HG03571 (cell line): ENCODE results near the gene ZHX3.

Experiments
- ATAC-seq: cut with Tn5 transposase; IDR thresholded peaks from one replicate; pipeline ENCODE4 v1.9.1; 2021; ENCODE audit not compliant: unreplicated experiment

ZHX3 gene

DNA sequence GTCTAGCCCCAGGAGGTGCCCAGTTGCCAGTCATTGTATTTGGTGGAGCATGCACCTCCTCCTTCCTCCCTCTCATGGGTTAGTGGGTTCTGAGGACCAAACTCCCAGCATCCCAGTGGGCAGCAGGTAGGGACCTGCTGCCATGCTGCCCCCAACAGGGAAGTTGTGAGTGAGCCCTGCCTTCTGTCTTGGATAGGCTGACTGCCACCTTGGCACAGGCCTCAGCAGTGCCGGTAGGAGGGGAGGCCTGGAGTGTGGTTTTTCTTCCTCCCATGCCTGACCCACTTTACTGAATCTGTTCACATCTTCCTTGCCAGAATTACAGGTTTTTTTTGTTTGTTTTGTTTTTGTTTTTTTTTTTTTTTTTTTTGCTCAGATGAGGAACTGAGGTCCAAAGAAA is 155.6 kb downstream of the ZHX3 start:
- ATAC-seq, result no peak

DNA sequence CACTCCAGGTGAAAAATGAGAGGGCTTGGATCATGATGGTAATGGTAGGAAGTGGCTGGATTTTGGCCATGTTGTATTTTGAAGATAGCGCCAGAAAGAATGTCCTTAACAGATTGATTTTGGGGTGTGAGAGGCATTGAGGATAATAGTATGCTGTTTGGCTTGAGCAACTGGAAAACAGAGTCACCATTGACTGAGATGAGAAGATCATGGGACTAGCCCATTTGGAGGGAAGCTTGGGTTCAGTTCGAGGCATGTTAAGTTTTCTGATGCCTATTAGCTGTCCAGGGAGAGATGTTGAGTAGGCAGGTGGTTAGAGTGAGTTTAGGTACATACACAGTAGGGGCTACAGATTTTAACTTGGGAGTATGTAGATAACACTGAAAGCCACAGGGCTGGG is 156.8 kb downstream of the ZHX3 start:
- ATAC-seq, result no peak

GRCh38 chr20:41159547-41159946 is 158.0 kb downstream of the ZHX3 start:
- ATAC-seq, result no peak

GRCh38 chr20:41158082-41158625 is 159.4 kb downstream of the ZHX3 start:
- ATAC-seq, result no peak

DNA sequence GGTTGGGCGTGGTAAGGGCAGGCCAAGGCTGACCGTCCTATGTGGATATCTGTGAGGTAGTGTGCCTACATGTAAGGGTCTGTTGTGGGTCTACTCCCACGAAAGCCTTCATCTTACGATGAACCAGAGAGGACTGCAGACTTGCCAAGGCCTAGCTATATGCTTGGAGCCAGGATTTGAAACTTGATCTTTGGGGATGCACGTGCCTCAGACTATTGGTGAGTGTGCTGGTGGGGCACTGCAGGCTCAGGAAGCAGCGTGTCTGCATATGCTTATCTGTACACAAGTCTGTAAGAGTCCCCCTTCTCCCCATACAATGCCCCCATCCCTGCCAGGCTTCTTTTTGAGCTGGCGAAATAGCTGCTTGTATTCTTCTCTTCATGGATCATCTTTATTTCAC is 162.3 kb downstream of the ZHX3 start:
- no peak for ATAC-seq

DNA sequence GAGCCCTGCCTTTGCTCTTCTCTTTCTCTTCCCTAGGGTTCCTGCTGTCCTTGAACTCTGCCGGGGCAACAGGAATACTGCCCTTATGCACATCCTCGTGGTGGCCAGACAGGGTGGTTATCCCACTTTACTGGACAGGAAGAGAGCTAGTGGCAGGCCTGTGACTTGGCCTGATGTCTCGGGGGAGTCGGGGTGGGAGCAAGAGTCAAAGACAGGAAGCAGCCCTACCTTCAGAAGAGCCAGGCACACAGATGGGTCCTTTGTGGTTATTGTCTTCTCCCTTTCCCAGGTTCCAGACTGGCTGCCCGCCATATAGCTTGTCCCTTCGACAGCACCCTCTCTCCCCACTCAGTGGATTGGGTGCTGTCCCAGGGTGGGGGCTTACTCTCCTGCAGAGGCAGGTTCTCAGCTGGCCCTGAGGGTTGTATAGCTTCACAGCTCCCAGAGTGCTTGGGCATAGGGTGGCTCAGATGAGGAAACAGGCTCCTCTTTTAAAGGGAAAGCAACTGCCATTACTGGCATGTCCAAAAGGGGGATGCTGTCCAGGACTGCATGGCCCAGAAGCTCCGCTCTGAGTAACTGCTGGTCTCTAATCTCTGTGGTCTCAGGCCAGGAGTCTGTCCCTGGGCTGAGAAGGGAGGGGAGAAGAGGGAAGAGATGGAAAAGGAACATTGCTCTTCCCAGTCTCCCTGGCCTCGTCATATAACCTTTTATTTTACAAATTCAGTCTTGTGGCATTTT is 162.9 kb downstream of the ZHX3 start:
- ATAC-seq, result no peak

GRCh38 chr20:41152108-41152757 is 165.3 kb downstream of the ZHX3 start:
- ATAC-seq, result no peak

DNA sequence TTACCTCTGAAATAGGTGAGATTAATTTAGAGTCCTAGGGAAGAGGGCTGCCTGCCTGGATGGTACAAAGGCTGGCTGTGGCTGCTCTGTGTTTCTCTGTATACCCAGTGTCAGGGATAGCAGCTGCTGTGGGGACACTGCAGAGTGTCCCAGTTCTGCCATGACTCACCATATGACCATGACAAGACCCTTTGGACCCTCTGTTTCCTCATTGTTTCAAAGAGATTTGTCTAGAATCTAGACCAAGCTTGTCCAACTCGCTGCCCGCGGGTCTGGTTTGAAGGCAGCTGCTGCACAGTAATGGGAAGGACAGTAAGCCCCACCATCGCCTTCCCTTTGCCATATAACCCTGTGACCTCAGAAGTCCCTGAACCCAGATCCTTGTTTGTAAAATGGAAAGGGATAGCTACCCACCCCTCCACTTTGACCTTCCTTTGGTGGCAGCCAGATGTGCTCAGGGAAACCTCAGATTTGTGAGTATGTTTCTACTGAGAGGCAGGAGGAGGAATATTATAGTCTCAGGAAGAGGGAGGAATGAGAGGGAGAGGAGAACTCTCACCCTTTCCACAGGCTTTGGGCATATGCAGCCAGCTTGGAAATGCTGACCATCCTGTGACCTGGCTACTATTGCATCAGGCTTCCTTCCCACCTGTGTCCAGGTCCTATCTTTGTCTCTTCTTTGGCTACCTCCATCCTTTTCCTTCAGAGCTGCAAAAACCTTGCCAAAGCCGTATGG is 166.2 kb downstream of the ZHX3 start:
- ATAC-seq, result no peak

- no peak for ATAC-seq
Observed at GRCh38 chr20:41150664-41151063, 166.9 kb downstream of the ZHX3 start.

DNA sequence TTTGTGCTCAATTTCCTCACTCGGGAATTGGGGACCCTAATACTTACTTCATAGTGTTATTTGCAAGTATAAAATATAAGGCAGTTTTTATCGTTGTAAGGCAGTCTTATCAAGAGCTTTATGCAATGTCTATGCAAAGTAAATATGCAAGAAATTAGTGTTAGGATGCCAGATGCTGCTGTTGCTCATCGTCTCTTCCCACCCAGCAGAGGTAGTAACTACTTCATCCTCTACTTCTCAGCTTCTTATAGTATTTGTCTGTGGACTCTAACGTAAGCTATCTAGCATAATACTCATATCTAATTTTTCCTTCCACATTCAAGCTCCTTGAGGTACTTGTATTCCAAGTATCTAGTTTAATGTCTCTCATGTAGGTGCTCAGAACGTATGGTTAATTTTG is 168.6 kb downstream of the ZHX3 start:
- no peak for ATAC-seq

DNA sequence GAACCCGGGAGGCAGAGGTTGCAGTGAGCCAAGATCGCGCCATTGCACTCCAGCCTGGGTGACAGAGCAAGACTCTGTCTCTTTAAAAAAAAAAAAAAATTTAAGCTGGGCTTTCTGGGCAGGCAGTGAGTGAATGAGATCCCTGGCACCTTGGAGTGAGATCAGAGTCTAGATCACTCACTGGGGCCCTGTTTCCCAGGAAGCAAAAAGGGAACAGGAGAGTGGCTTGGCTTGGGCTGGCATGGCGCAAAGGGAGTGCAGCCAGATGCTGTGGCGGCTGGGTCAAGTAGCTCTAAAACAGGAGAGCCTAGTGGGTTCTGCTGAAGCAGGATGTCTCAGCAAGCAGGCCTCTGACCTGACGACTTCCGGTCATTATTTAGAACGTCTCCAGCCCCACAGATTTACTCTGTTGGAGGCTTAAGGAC is 169.8 kb downstream of the ZHX3 start:
- ATAC-seq, result no peak

DNA sequence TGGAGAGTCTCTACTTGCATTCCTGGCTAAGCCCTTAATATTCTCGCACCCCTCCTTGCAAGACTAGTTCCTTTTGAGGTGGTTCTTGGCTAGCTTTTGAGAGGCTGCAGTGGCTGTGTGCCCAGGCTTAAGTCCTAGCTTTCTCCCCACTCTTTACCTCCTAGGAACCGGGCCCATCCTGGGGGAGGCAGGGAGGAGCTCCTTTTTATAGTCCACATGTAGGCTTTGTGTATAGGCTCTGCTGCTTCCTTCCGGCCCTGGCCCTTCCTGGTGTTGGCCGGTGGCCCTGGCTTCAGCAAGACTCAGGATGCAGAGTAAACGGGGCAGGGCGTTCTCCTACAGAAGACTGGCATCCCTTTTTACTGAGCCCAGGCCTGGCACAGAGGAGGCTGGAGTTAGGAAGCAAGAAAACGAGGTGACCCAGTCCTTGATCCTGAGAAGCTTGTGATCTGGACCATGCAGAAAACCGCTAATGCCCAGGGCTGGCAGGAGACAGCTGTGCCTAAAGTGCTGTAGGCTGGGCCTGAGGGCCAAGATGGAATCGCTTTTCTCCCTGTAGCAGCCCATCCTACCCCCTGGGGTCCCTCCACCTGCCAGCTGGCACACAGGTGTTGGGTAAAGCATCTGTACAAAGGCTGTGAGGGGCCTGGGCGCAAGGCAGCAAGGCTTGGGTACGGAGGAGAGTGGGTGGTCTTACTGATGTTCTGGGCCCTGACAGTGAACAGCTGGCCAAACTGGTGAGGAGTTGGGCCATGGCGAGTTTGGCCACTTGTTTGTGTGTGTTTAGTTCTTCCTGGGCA is 171.5 kb downstream of the ZHX3 start:
- no peak for ATAC-seq

- no peak for ATAC-seq
Observed at GRCh38 chr20:41145317-41145716, 172.2 kb downstream of the ZHX3 start.

DNA sequence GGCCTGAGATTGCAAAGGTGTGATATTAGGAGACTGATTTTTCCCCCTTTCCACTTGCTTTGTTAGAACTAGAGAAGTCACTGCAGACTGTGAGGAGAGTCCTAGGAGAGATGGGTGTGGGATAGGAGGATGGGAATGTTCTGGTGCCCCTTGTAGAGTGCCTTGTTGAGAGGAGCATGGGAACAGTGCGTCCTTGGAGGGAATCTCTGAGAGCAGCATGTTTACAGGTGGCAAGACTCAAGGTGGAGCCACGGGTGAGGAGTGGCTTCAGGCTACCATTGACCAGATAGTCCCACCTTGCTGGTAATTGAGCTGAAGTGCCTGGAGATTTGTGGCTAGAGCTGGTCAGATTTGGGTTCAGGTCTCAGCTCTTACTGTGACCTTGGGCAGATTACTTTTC is 174.2 kb downstream of the ZHX3 start:
- ATAC-seq, result no peak

GRCh38 chr20:41142919-41143318 is 174.6 kb downstream of the ZHX3 start:
- ATAC-seq, result no peak

GRCh38 chr20:41142245-41142644 is 175.3 kb downstream of the ZHX3 start:
- ATAC-seq, result no peak

DNA sequence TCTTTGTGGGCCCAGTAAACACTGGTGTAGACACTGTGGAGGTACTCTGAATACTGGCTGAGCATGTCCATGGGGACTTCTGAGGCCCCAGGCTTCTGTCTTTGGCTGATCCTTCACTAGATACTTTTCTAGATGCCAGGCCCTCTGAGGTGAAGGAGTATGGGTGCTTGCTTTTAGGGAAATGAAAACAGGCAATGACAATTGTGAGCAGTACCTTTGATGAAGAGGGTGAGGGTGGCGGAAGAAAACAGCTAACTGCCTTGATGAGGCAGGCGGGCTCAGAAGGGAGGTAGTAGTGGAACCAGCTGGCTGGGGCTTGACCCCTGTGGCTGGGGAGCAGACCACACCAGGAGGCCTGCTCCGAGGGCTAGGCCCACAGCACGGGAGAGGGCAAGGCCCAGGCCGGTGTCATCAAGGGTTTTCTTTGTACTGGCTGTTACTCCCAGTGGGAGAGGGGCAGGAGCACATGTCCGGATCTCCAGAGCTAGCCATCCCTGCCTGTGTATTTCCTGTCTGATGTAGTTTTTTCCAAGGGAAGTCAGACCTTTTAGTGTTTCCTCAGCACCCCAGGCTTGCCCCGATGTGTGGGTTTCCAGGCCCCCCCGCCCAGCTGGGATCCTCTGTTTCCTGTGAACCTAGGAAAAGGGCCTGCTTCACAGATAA is 176.2 kb downstream of the ZHX3 start:
- no peak for ATAC-seq

DNA sequence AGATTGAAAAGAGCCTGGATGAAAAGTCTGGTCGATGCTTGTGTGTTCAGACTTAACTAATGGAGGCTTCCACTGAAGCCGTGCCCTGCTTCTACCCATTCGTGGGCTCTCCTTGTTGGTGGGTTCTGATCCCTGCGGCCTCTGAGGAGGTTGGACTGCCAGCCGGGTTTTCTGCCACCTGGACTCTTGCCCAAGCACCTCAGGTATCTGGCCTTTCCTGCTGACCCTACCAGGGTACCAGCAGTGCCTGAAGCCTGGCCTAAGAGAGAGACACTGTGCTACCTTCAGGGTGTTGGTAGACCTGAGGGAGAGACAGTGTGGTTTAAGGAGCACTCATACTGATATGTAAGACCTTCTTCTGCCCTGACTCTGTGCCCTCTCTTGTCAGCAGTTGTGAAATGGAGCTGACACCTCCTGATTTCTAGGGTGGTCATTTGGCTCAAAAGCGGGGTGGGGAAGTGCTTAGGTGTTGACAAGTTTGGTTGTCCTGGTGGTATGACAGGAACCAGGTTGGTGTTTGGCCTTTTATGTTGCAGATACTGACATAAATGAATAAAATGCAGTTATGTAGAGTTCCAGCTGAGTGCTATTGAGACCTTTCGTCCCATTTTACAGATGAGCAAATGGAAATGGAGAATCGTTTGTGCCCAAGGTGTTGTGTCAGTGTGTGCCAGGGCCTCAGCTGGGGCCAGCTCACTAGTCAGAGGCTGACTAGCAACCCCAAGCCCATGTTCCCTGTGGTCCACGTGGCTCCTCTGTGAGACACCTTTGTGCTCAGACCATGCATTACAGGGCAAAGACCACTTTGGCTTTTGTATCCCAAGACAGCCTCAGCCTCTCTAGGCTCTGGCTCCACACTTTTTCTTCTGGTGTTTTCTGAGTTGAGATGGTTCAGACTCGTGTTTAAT is 177.1 kb downstream of the ZHX3 start:
- no peak for ATAC-seq
